ENCODE results near the gene KRT3.

The KRT3 gene

GRCh38 chr12:52808573-52809160 is 12.8 kb upstream of the KRT3 start:
- no peak for ATAC-seq
- TF ChIP-seq ZFP3 (CRISPR knock-in tag; IDR thresholded peaks at IDR 0.05) = no peak
- TF ChIP-seq PPARA (CRISPR knock-in tag; IDR thresholded peaks at IDR 0.05; ENCODE audit: borderline replicate concordance) = no peak
- no peak for TF ChIP-seq ZC3H10 (CRISPR knock-in tag; IDR thresholded peaks at IDR 0.05)
- no peak for TF ChIP-seq RARB (CRISPR knock-in tag; IDR thresholded peaks at IDR 0.05)
- no peak for TF ChIP-seq OSR1 (CRISPR knock-in tag; IDR thresholded peaks at IDR 0.05)
- TF ChIP-seq TOX (CRISPR knock-in tag; IDR thresholded peaks at IDR 0.05; ENCODE audit: borderline replicate concordance) = no peak
- no peak for TF ChIP-seq PATZ1 (CRISPR knock-in tag; IDR thresholded peaks at IDR 0.05; ENCODE audit: borderline replicate concordance)
- no peak for TF ChIP-seq ISL1 (CRISPR knock-in tag; IDR thresholded peaks at IDR 0.05)
- no peak for TF ChIP-seq ZNF565 (CRISPR knock-in tag; conservative IDR thresholded peaks at IDR 0.05; ENCODE audit: low read depth)
- TF ChIP-seq ARNTL (CRISPR knock-in tag; IDR thresholded peaks at IDR 0.05; ENCODE audit: borderline replicate concordance, low read depth) = no peak

GRCh38 chr12:52807544-52808470 is 11.9 kb upstream of the KRT3 start:
- TF ChIP-seq CSDC2 (CRISPR knock-in tag; IDR thresholded peaks at IDR 0.05) (no peak), ZNF70 (CRISPR knock-in tag; IDR thresholded peaks at IDR 0.05) (no peak), PPARA (CRISPR knock-in tag; IDR thresholded peaks at IDR 0.05; ENCODE audit: borderline replicate concordance) (no peak), TSHZ2 (CRISPR knock-in tag; IDR thresholded peaks at IDR 0.05) (no peak), ESRRG (CRISPR knock-in tag; IDR thresholded peaks at IDR 0.05) (no peak), ZFP3 (CRISPR knock-in tag; IDR thresholded peaks at IDR 0.05) (no peak), ZNF565 (CRISPR knock-in tag; conservative IDR thresholded peaks at IDR 0.05; ENCODE audit: low read depth) (no peak), CSRNP3 (CRISPR knock-in tag; IDR thresholded peaks at IDR 0.05) (no peak), ISL1 (CRISPR knock-in tag; IDR thresholded peaks at IDR 0.05) (no peak), ZC3H10 (CRISPR knock-in tag; IDR thresholded peaks at IDR 0.05) (no peak), SNAI2 (CRISPR knock-in tag; IDR thresholded peaks at IDR 0.05) (no peak), ZFP30 (CRISPR knock-in tag; IDR thresholded peaks at IDR 0.05) (no peak), OSR1 (CRISPR knock-in tag; IDR thresholded peaks at IDR 0.05) (no peak), BACH2 (CRISPR knock-in tag; IDR thresholded peaks at IDR 0.05; ENCODE audit: borderline replicate concordance) (no peak), RARB (CRISPR knock-in tag; IDR thresholded peaks at IDR 0.05) (no peak), TCF4 (CRISPR knock-in tag; IDR thresholded peaks at IDR 0.05; ENCODE audit: borderline replicate concordance) (no peak), CREB5 (CRISPR knock-in tag; IDR thresholded peaks at IDR 0.05; ENCODE audit: low read depth) (no peak), TOX (CRISPR knock-in tag; IDR thresholded peaks at IDR 0.05; ENCODE audit: borderline replicate concordance) (no peak), PATZ1 (CRISPR knock-in tag; IDR thresholded peaks at IDR 0.05; ENCODE audit: borderline replicate concordance) (no peak), ARNTL (CRISPR knock-in tag; IDR thresholded peaks at IDR 0.05; ENCODE audit: borderline replicate concordance, low read depth) (no peak)
- ATAC-seq = no peak

Data from SK-N-SH treated with all-trans-retinoic acid at 6 μM for 48 hours (cell line).